Osteoblast (primary cell): ENCODE measurements around the gene SPATC1L. TPM values are rescaled to one million over a fixed set of nuclear protein-coding genes. Genes with fewer than 3 reads are reported as not detected.
A peak's percentile ranks its signal among the peaks of the same experiment; 100 is the strongest.

Experiments used
- DNase-seq: peaks from one replicate; pipeline ENCODE4 v3.0.0; 2011; ENCODE audit warnings: low spot score, mixed read lengths; ENCODE audit not compliant: insufficient read length; ENCODE audit errors: missing footprints
- H2AFZ ChIP-seq: 2 replicates; pipeline ENCODE4 v1.6.0; 2011; ENCODE audit warnings: mild to moderate bottlenecking, low read length
- H3K27ac ChIP-seq: 2 replicates; pipeline ENCODE4 v1.5.1; 2011; ENCODE audit warnings: mild to moderate bottlenecking, low read depth, low read length, moderate library complexity
- H3K27me3 ChIP-seq: 2 replicates; pipeline ENCODE4 v1.6.0; 2012; ENCODE audit warnings: mild to moderate bottlenecking, control low read depth, inconsistent platforms, low read length, moderate library complexity; ENCODE audit not compliant: insufficient read depth
- H3K36me3 ChIP-seq: 2 replicates; pipeline ENCODE4 v1.5.1; 2011; ENCODE audit warnings: mild to moderate bottlenecking, low read length, control low read depth, moderate library complexity; ENCODE audit not compliant: insufficient read depth
- H3K4me1 ChIP-seq: 2 replicates; pipeline ENCODE4 v1.5.1; 2011; ENCODE audit warnings: mild to moderate bottlenecking, low read length, control low read depth, moderate library complexity; ENCODE audit not compliant: insufficient read depth
- H3K4me2 ChIP-seq: 2 replicates; pipeline ENCODE4 v1.6.0; 2011; ENCODE audit warnings: mild to moderate bottlenecking, low read length; ENCODE audit not compliant: insufficient read depth
- H3K4me3 ChIP-seq: fragments of 200-600 bp; sonication (generic); 3 replicates; pipeline ENCODE4 v1.5.1; 2012; ENCODE audit warnings: mild to moderate bottlenecking, low read length, inconsistent platforms; ENCODE audit not compliant: insufficient read depth
- H3K79me2 ChIP-seq: 2 replicates; pipeline ENCODE4 v1.6.0; 2012; ENCODE audit warnings: mild to moderate bottlenecking, low read length, control low read depth, inconsistent platforms; ENCODE audit not compliant: insufficient read depth
- H3K9me3 ChIP-seq: 2 replicates; pipeline ENCODE4 v1.5.1; 2011; ENCODE audit warnings: low read depth, low read length, control low read depth
- H4K20me1 ChIP-seq: 2 replicates; pipeline ENCODE4 v1.6.0; 2012; ENCODE audit warnings: mild to moderate bottlenecking, low read length, control low read depth; ENCODE audit not compliant: insufficient read depth
- CTCF ChIP-seq: IDR thresholded peaks from 2 replicates; pipeline ENCODE4 v1.5.1; 2011; ENCODE audit warnings: mild to moderate bottlenecking, low read depth, low read length, moderate library complexity; ENCODE audit errors: extremely low read depth
- total RNA-seq: library from RNA; depleted of rRNA; stranded (reverse); fragments of >200 nt; gene quantifications from 2 replicates; pipeline ENCODE4 v1.2.3, GENCODE V29; 2012

Gene SPATC1L
- total RNA-seq, 1 donor = 6.9 TPM

- DNase-seq = peak; percentile 89
- Histone ChIP-seq H3K36me3 (peaks cover 96% of the 10 kb centered on the region), H3K4me2 (no peak overlapping the region), H4K20me1 (peaks cover 44% of the 10 kb centered on the region), H3K9me3 (peaks cover 2% of the 10 kb centered on the region), H3K4me1 (peaks cover 4% of the 10 kb centered on the region), H3K27ac (no peak overlapping the region), H2AFZ (no peak overlapping the region), H3K4me3 (no peak overlapping the region), H3K27me3 (no peaks in the 10 kb centered on the region), H3K79me2 (peaks cover 74% of the 10 kb centered on the region)
- no peak for TF ChIP-seq CTCF
These were observed 68.0 kb downstream of the SPATC1L start for GRCh38 chr21:46116189-46116775.

GRCh38 chr21:46115441-46116188 is 68.6 kb downstream of the SPATC1L start:
- no peaks in the 10 kb centered on the region for H3K4me1 ChIP-seq
- no peaks in the 10 kb centered on the region for H3K27me3 ChIP-seq
- peaks cover 96% of the 10 kb centered on the region for H3K36me3 ChIP-seq
- H3K9me3 ChIP-seq = peaks cover 2% of the 10 kb centered on the region
- H2AFZ ChIP-seq = no peak overlapping the region
- peaks cover 44% of the 10 kb centered on the region for H4K20me1 ChIP-seq
- TF ChIP-seq CTCF = no peak
- no peak overlapping the region for H3K4me2 ChIP-seq
- no peak overlapping the region for H3K4me3 ChIP-seq
- H3K27ac ChIP-seq = peak overlapping the region; percentile 11
- DNase-seq = peak; percentile 66
- H3K79me2 ChIP-seq = peaks cover 78% of the 10 kb centered on the region

GRCh38 chr21:46114963-46115362 is 69.3 kb downstream of the SPATC1L start:
- Histone ChIP-seq H2AFZ (no peak overlapping the region), H4K20me1 (peaks cover 49% of the 10 kb centered on the region), H3K36me3 (peaks cover 94% of the 10 kb centered on the region), H3K4me3 (no peak overlapping the region), H3K4me1 (no peaks in the 10 kb centered on the region), H3K4me2 (no peak overlapping the region), H3K79me2 (peaks cover 82% of the 10 kb centered on the region), H3K27ac (no peak overlapping the region), H3K27me3 (no peaks in the 10 kb centered on the region), H3K9me3 (peaks cover 2% of the 10 kb centered on the region)
- peak; percentile 74 for DNase-seq
- TF ChIP-seq CTCF = no peak

DNA sequence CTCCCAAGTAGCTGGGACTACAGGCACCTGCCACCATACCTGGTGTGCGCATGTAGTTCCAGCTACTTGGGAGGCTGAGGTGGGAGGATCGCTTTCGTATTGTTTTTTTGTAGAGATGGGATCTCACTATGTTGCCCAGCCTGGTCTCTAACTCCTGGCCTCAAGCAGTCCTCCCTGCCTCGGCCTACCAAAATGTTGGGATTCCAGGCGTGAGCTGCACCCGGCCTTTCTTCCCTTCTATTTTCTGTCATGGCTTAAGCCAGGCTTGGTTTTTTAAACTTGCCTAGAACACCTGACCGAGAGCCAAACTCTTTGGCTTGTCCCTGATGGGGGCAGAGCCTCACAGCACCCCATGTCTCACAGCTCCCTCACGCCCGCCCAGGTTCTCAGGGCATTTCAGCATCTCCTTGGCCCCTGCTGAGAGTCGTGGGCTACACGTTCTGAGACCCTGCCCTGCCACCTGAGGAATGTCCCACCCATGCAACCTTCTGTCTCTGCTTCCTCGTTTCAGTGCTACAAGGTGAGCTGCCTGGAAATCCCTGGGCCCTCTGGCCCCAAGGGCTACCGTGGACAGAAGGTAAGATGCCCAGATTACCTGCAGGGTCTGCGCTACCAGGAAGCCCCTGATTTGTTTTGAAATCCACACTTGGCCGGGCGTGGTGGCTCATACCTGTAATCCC is 70.6 kb downstream of the SPATC1L start:
- peak; percentile 38 for DNase-seq
- TF ChIP-seq CTCF = no peak
- H3K4me2 ChIP-seq = no peak overlapping the region
- H3K4me3 ChIP-seq = no peak overlapping the region
- H2AFZ ChIP-seq = no peak overlapping the region
- peaks cover 90% of the 10 kb centered on the region for H3K79me2 ChIP-seq
- H3K27ac ChIP-seq = no peak overlapping the region
- H3K36me3 ChIP-seq = peaks cover 92% of the 10 kb centered on the region
- peaks cover 56% of the 10 kb centered on the region for H4K20me1 ChIP-seq
- peaks cover 2% of the 10 kb centered on the region for H3K9me3 ChIP-seq
- H3K27me3 ChIP-seq = no peaks in the 10 kb centered on the region
- no peaks in the 10 kb centered on the region for H3K4me1 ChIP-seq
